HEK293T (cell line): ENCODE data around the gene NME8.

Source experiments
- ARNT ChIP-seq: fragments of 450-650 bp; IDR thresholded peaks from 2 replicates; pipeline ENCODE4 v1.6.1; 2017; ENCODE audit warnings: mild to moderate bottlenecking
- ELF4 ChIP-seq: fragments of 450-650 bp; IDR thresholded peaks from 2 replicates; pipeline ENCODE4 v1.6.1; 2017; ENCODE audit warnings: antibody characterized with exemption
- FOXA1 ChIP-seq: fragments of 450-650 bp; IDR thresholded peaks from 2 replicates; pipeline ENCODE4 v1.6.1; 2016; ENCODE audit warnings: mild to moderate bottlenecking
- FOXM1 ChIP-seq: fragments of 450-650 bp; IDR thresholded peaks from 2 replicates; pipeline ENCODE4 v1.6.1; 2017; ENCODE audit warnings: mild to moderate bottlenecking, borderline replicate concordance
- LEF1 ChIP-seq: fragments of 450-650 bp; IDR thresholded peaks from 2 replicates; pipeline ENCODE4 v1.6.1; 2017; ENCODE audit warnings: mild to moderate bottlenecking, borderline replicate concordance

DNA sequence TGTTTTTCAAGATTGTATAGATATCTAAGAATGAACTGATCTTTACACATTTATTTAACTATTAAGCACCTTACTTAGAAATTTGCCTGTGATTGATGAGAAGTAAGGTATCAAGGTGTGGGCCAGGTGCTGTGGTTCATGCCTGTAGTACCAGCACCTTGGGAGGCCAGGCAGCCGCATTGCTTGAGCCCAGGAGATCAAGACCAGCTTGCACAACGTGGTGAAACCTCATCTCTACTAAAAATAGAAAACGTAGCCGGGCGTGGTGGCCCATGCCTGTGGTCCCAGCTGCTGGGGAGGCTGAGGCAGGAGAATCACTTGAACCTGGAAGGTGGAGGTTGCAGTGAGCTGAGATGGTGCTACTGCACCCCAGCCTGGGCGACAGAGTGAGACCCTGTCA, 33.7 kb downstream of the NME8 start:
- TF ChIP-seq LEF1 (no peak), ARNT (no peak), FOXA1 (no peak), ELF4 (no peak), FOXM1 (no peak)
